Upper lobe of right lung (tissue), 1 donor: ENCODE measurements around the gene NAT16. TPM values are rescaled to one million over a fixed set of nuclear protein-coding genes. Genes with fewer than 3 reads are reported as not detected.
A peak's percentile ranks its signal among the peaks of the same experiment; 100 is the strongest.

ENCODE experiments used
- ATAC-seq: fragments of 200-7000 bp; cut with Tn5 transposase; one replicate; pipeline ENCODE4 v1.9.1; 2020; ENCODE audit warnings: mild to moderate bottlenecking, moderate library complexity
- DNase-seq: peaks from one replicate; pipeline ENCODE4 v3.0.0-alpha.2; 2020
- H3K27ac ChIP-seq: fragments of 200-600 bp; one replicate; pipeline ENCODE4 v1.8.0; 2022
- H3K27me3 ChIP-seq: fragments of 200-600 bp; one replicate; pipeline ENCODE4 v1.8.0; 2022; ENCODE audit warnings: mild to moderate bottlenecking
- H3K36me3 ChIP-seq: fragments of 200-600 bp; one replicate; pipeline ENCODE4 v1.8.0; 2022
- H3K4me1 ChIP-seq: fragments of 200-600 bp; one replicate; pipeline ENCODE4 v1.8.0; 2022
- H3K4me3 ChIP-seq: fragments of 200-600 bp; one replicate; pipeline ENCODE4 v1.8.0; 2022; ENCODE audit warnings: mild to moderate bottlenecking
- H3K9me3 ChIP-seq: fragments of 200-600 bp; one replicate; pipeline ENCODE4 v1.8.0; 2022
- CTCF ChIP-seq: fragments of 200-600 bp; IDR thresholded peaks from one replicate; pipeline ENCODE4 v1.8.0; 2022; ENCODE audit warnings: antibody characterized with exemption
- intact Hi-C: fragments of 100-400 bp; cut with DNase I; formaldehyde crosslinking; loops from one replicate; pipeline ENCODE4 v1.11.0; 2022
- long read RNA-seq: library from polyadenylated mRNA; unstranded; transcript quantifications from one replicate; pipeline ENCODE4 v2.0.0, GENCODE V29; 2021
- total RNA-seq: library from RNA; stranded (reverse); fragmentation: NEBNext Ultra II Directional; extraction: Animal tissue kit (Norgen Biotek cat#: 25700); gene quantifications from one replicate; pipeline ENCODE4 v1.2.1, GENCODE V29; 2021
- donor health status: DM: no; HTN: yes; CAD: no; lungs with severe emphysema.

NAT16 gene
- total RNA-seq = not detected
- long read RNA-seq = 0 reads

- Histone ChIP-seq H3K4me1 (no peaks in the 10 kb centered on the region), H3K4me3 (no peak within 1 kb of the TSS), H3K36me3 (no peaks in the 10 kb centered on the region), H3K27ac (no peak within 1 kb of the TSS), H3K9me3 (no peaks in the 10 kb centered on the region), H3K27me3 (peaks cover 67% of the 10 kb centered on the region)
- TF ChIP-seq CTCF = no peak
- intact Hi-C loops = no loop called here
- DNase-seq (no peak), ATAC-seq (no peak)
These were observed at the start of gene NAT16 for GRCh38 chr7:101180130-101180755. Gene NAT16 (minus strand): TSS chr7:101180293. CDS start chr7:101174807, 5,486 bp downstream.

GRCh38 chr7:101226721-101227120, 46.6 kb upstream of the NAT16 start:
- ATAC-seq (no peak), DNase-seq (no peak)
- peaks cover 54% of the 10 kb centered on the region for H3K36me3 ChIP-seq
- H3K9me3 ChIP-seq = no peaks in the 10 kb centered on the region
- peaks cover 4% of the 10 kb centered on the region for H3K4me1 ChIP-seq
- no peak for TF ChIP-seq CTCF
- no peak overlapping the region for H3K4me3 ChIP-seq
- intact Hi-C loops = no loop called here
- no peaks in the 10 kb centered on the region for H3K27me3 ChIP-seq
- peak overlapping the region; percentile 26 for H3K27ac ChIP-seq

GRCh38 chr7:101225650-101226049, 45.6 kb upstream of the NAT16 start:
- DNase-seq = no peak
- intact Hi-C loops = no loop called here
- no peak overlapping the region for H3K27ac ChIP-seq
- peaks cover 59% of the 10 kb centered on the region for H3K36me3 ChIP-seq
- no peaks in the 10 kb centered on the region for H3K9me3 ChIP-seq
- H3K4me3 ChIP-seq = no peak overlapping the region
- H3K4me1 ChIP-seq = no peaks in the 10 kb centered on the region
- no peak for TF ChIP-seq CTCF
- H3K27me3 ChIP-seq = no peaks in the 10 kb centered on the region
- ATAC-seq = no peak

- peak; percentile 19 for ATAC-seq
- peaks cover 7% of the 10 kb centered on the region for H3K4me1 ChIP-seq
- no peak for TF ChIP-seq CTCF
- H3K9me3 ChIP-seq = no peaks in the 10 kb centered on the region
- H3K27ac ChIP-seq = no peak overlapping the region
- DNase-seq = no peak
- H3K4me3 ChIP-seq = no peak overlapping the region
- H3K27me3 ChIP-seq = no peaks in the 10 kb centered on the region
- intact Hi-C loops = no loop called here
- H3K36me3 ChIP-seq = peaks cover 53% of the 10 kb centered on the region
These were observed 43.4 kb upstream of the NAT16 start for GRCh38 chr7:101223528-101223927.

- no peak for DNase-seq
These were observed 42.3 kb upstream of the NAT16 start for GRCh38 chr7:101222275-101222830.

More at GRCh38 chr7:101222275-101222830, 42.3 kb upstream of the NAT16 start:
- H3K27ac ChIP-seq = no peak overlapping the region
- H3K27me3 ChIP-seq = no peaks in the 10 kb centered on the region
- ATAC-seq = no peak
- H3K9me3 ChIP-seq = no peaks in the 10 kb centered on the region
- no peak overlapping the region for H3K4me3 ChIP-seq
- intact Hi-C loops = no loop called here
- no peak for TF ChIP-seq CTCF
- H3K4me1 ChIP-seq = peaks cover 7% of the 10 kb centered on the region
- peaks cover 51% of the 10 kb centered on the region for H3K36me3 ChIP-seq
